PC-9 (cell line): ENCODE results near the gene OSMR. TPM values are rescaled to one million over a fixed set of nuclear protein-coding genes. Genes with fewer than 3 reads are reported as not detected.

Experiments
- BruUV-seq: library from RNA; stranded (reverse); fragments of 400-500 nt; replicated peaks from 2 replicates; lab custom pipeline; 2021; lab: Mats Ljungman, UMichigan
- CTCF ChIA-PET: fragments of 300-600 bp; sonication (Branson Sonifier 250); formaldehyde crosslinking; loops from one replicate; lab custom pipeline; 2022; ENCODE audit warnings: antibody characterized with exemption; lab: Charles Lee
- POLR2A ChIA-PET: fragments of 300-600 bp; sonication (Branson Sonifier 250); formaldehyde crosslinking; loops from one replicate; lab custom pipeline; 2022; ENCODE audit warnings: antibody characterized with exemption; ENCODE audit not compliant: unreplicated experiment; lab: Charles Lee
- DNase-seq, 2 experiments: peaks; one replicate each; pipeline versions ENCODE4 v3.0.0 to v3.0.0-alpha.2; 2015 to 2022; ENCODE audit warnings: mixed read lengths in 1 of 2
- H2AFZ ChIP-seq: fragments of 200-600 bp; sonication (generic); 2 replicates; pipeline ENCODE4 v1.8.1; 2017; ENCODE audit warnings: antibody characterized with exemption
- H3F3A ChIP-seq: fragments of 200-600 bp; sonication (generic); 2 replicates; pipeline ENCODE4 v1.8.1; 2017; ENCODE audit warnings: antibody characterized with exemption, mild to moderate bottlenecking, low read depth; ENCODE audit not compliant: insufficient read depth
- H3K27ac ChIP-seq: fragments of 200-600 bp; sonication (generic); 2 replicates; pipeline ENCODE4 v1.6.1; 2016; ENCODE audit warnings: mixed run types
- H3K27me3 ChIP-seq: fragments of 200-600 bp; sonication (generic); 2 replicates; pipeline ENCODE4 v1.6.1; 2016; ENCODE audit warnings: low read depth, mixed run types; ENCODE audit not compliant: insufficient read depth
- H3K36me3 ChIP-seq: fragments of 200-600 bp; sonication (generic); 2 replicates; pipeline ENCODE4 v1.6.1; 2016; ENCODE audit warnings: low read depth, mixed run types
- H3K4me1 ChIP-seq: fragments of 200-600 bp; sonication (generic); replicated peaks from 2 replicates; pipeline ENCODE4 v1.6.1; 2016; ENCODE audit warnings: mixed run types; ENCODE audit not compliant: insufficient read depth
- H3K4me2 ChIP-seq: fragments of 200-600 bp; sonication (generic); 2 replicates; pipeline ENCODE4 v1.6.1; 2017; ENCODE audit warnings: mixed run types
- H3K4me3 ChIP-seq: fragments of 200-600 bp; sonication (generic); 2 replicates; pipeline ENCODE4 v1.6.1; 2016; ENCODE audit warnings: mixed run types
- H3K79me2 ChIP-seq: fragments of 200-600 bp; sonication (generic); 2 replicates; pipeline ENCODE4 v1.6.1; 2017; ENCODE audit warnings: low read depth, mixed run types
- H3K9me2 ChIP-seq: fragments of 200-600 bp; sonication (generic); 2 replicates; pipeline ENCODE4 v1.8.1; 2017; ENCODE audit warnings: mild to moderate bottlenecking; ENCODE audit not compliant: insufficient read depth
- H3K9me3 ChIP-seq: fragments of 200-600 bp; sonication (generic); 2 replicates; pipeline ENCODE4 v1.8.1; 2016; ENCODE audit warnings: low read depth; ENCODE audit not compliant: insufficient read depth
- H4K20me1 ChIP-seq: fragments of 200-600 bp; sonication (generic); 2 replicates; pipeline ENCODE4 v1.8.1; 2017; ENCODE audit not compliant: insufficient read depth
- CTCF ChIP-seq: fragments of 200-600 bp; sonication (generic); conservative IDR thresholded peaks from 2 replicates; pipeline ENCODE4 v1.6.1; 2017; ENCODE audit warnings: mixed run types, antibody characterized with exemption, mild to moderate bottlenecking, moderate library complexity
- EZH2 ChIP-seq: fragments of 200-600 bp; sonication (generic); IDR thresholded peaks from 2 replicates; pipeline ENCODE4 v1.8.0; 2017; ENCODE audit warnings: antibody characterized with exemption, low read depth
- intact Hi-C: fragments of 100-400 bp; cut with micrococcal nuclease; formaldehyde crosslinking; loops from one replicate; pipeline ENCODE4 v1.10.0; 2022; ENCODE audit not compliant: unreplicated experiment
- total RNA-seq: library from RNA; stranded (reverse); gene quantifications from 2 replicates; pipeline ENCODE4 v1.2.3, GENCODE V29; 2021

The OSMR gene
- total RNA-seq, 1 experiment from 2014 or later = 65.4 TPM

- Histone ChIP-seq H3F3A (no peaks in the 10 kb centered on the region), H3K27ac (no peak overlapping the region), H3K36me3 (no peaks in the 10 kb centered on the region), H3K9me3 (no peaks in the 10 kb centered on the region), H3K27me3 (no peaks in the 10 kb centered on the region), H3K4me2 (no peak overlapping the region), H3K4me3 (no peak overlapping the region), H3K4me1 (no peaks in the 10 kb centered on the region), H2AFZ (no peak overlapping the region), H3K79me2 (no peaks in the 10 kb centered on the region), H3K9me2 (no peaks in the 10 kb centered on the region), H4K20me1 (no peaks in the 10 kb centered on the region)
- intact Hi-C loops = no loop called here
- DNase-seq = no peak
- ChIA-PET POLR2A (no interaction called here), CTCF (interaction anchor here (0.7 to 1.3 kb wide), 2 partner anchors 17 to 358 kb away, joined by 3 to 5 read pairs; no protein-coding TSS in a partner anchor)
- no TSS peak for BruUV-seq
- no peak for TF ChIP-seq CTCF
- TF ChIP-seq EZH2 = no peak
Measured at GRCh38 chr5:38799556-38800377, 46.0 kb upstream of the OSMR start.

- H3K36me3 ChIP-seq = no peaks in the 10 kb centered on the region
- intact Hi-C loops = no loop called here
- no peak overlapping the region for H3K4me2 ChIP-seq
- DNase-seq = no peak
- ChIA-PET CTCF (interaction anchor here (1.3 kb wide), 1 partner anchor 359 kb away, joined by 5 read pairs; no protein-coding TSS in a partner anchor), POLR2A (no interaction called here)
- no TSS peak for BruUV-seq
- H3K9me3 ChIP-seq = no peaks in the 10 kb centered on the region
- no peaks in the 10 kb centered on the region for H3K79me2 ChIP-seq
- no peak overlapping the region for H3K27ac ChIP-seq
- H3K27me3 ChIP-seq = no peaks in the 10 kb centered on the region
- H2AFZ ChIP-seq = no peak overlapping the region
- H3K4me1 ChIP-seq = no peaks in the 10 kb centered on the region
- no peaks in the 10 kb centered on the region for H3F3A ChIP-seq
- H3K4me3 ChIP-seq = no peak overlapping the region
- no peak for TF ChIP-seq CTCF
- TF ChIP-seq EZH2 = no peak
- no peaks in the 10 kb centered on the region for H4K20me1 ChIP-seq
- H3K9me2 ChIP-seq = no peaks in the 10 kb centered on the region
Measured at GRCh38 chr5:38800515-38800914, 45.3 kb upstream of the OSMR start.

- no peak overlapping the region for H2AFZ ChIP-seq
- no TSS peak for BruUV-seq
- H3K27ac ChIP-seq = no peak overlapping the region
- intact Hi-C loops = no loop called here
- H3K4me2 ChIP-seq = no peak overlapping the region
- no peaks in the 10 kb centered on the region for H3K9me2 ChIP-seq
- peaks cover 1% of the 10 kb centered on the region; the same call in 1 of the 2 replicates for H3K9me3 ChIP-seq
- H3K4me1 ChIP-seq = no peaks in the 10 kb centered on the region
- no peaks in the 10 kb centered on the region for H3F3A ChIP-seq
- no peak for DNase-seq
- POLR2A ChIA-PET = no interaction called here
- no peaks in the 10 kb centered on the region for H4K20me1 ChIP-seq
- H3K79me2 ChIP-seq = no peaks in the 10 kb centered on the region
- H3K36me3 ChIP-seq = no peaks in the 10 kb centered on the region
- H3K27me3 ChIP-seq = no peaks in the 10 kb centered on the region
- TF ChIP-seq CTCF = no peak
- TF ChIP-seq EZH2 = no peak
- H3K4me3 ChIP-seq = no peak overlapping the region
- CTCF ChIA-PET = interaction anchor here (0.6 kb wide), 1 partner anchor 242 kb away, joined by 4 read pairs; no protein-coding TSS in a partner anchor
Measured at GRCh38 chr5:38802125-38802524, 43.7 kb upstream of the OSMR start.
